Measurements from ENCODE around the gene S100A6.

DNA sequence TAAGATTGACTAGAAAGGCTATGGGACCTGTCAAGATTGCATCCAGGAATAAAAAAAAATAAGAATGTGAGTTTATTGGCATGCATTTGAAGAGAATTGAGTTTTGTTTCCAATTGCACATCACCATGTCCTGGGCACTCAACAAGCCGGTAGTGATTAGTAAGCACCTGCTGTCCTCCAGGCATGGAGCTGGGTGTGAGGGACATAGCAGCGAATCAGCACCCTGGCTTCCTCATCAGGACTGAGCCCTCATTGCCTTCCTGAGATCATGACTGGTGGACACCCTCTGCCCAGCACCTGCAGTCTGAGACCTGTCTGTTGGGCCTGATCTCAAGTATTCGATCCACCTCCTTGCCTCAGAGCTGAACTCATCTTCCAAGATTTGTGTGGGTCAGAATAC lies 26.8 kb downstream of the S100A6 start:
- no peak for TF ChIP-seq EZH2 (IDR thresholded peaks at IDR 0.05; ENCODE audit: borderline replicate concordance, low read depth, low read length, severe bottlenecking)
- TF ChIP-seq, protein P1, sequence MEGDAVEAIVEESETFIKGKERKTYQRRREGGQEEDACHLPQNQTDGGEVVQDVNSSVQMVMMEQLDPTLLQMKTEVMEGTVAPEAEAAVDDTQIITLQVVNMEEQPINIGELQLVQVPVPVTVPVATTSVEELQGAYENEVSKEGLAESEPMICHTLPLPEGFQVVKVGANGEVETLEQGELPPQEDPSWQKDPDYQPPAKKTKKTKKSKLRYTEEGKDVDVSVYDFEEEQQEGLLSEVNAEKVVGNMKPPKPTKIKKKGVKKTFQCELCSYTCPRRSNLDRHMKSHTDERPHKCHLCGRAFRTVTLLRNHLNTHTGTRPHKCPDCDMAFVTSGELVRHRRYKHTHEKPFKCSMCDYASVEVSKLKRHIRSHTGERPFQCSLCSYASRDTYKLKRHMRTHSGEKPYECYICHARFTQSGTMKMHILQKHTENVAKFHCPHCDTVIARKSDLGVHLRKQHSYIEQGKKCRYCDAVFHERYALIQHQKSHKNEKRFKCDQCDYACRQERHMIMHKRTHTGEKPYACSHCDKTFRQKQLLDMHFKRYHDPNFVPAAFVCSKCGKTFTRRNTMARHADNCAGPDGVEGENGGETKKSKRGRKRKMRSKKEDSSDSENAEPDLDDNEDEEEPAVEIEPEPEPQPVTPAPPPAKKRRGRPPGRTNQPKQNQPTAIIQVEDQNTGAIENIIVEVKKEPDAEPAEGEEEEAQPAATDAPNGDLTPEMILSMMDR (IDR thresholded peaks at IDR 0.05; ENCODE audit: extremely low read depth in 1 of 2, insufficient read depth in 1 of 2, low read depth in 1 of 2, low read length in 2 of 2) = no peak
